ENCODE measurements around the gene CFAP20DC. TPM values are rescaled to one million over a fixed set of nuclear protein-coding genes. Genes with fewer than 3 reads are reported as not detected.

Gene CFAP20DC
- total RNA-seq, 1 experiment from 2014 or later, result 4.5 TPM

DNA sequence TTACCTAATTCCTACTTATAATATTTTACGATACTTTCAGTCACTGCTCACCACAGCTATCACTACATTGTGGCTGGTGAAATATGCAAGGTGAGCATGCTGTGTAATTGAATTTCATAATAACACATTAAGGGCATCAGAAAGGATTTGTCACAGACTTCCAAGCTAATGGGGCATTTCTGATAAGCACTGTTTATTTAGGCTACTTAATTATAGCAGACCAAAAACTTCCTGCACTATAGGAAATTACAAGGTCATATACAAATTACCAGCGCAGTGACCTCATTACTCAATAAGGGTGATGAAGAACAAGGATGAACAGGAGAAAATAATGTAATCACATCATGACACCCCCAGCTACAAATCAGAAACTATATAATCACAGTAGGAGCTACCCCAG is 294.7 kb downstream of the CFAP20DC start:
- Histone ChIP-seq H3K9ac (ENCODE audit: extremely low read depth, insufficient read length, low read length) (no peak overlapping the region), H2BK120ac (ENCODE audit: low read depth, low read length, poor library complexity, severe bottlenecking) (no peak overlapping the region), H4K20me1 (ENCODE audit: control insufficient read depth, insufficient read depth, insufficient read length) (no peaks in the 10 kb centered on the region), H3K56ac (ENCODE audit: insufficient read length, low read depth, low read length) (no peak overlapping the region), H3K27me3 (ENCODE audit: insufficient read depth, low read length) (no peaks in the 10 kb centered on the region), H3K9me3 (ENCODE audit: control insufficient read depth, low read depth, low read length) (no peaks in the 10 kb centered on the region), H3K79me1 (ENCODE audit: insufficient read depth, low read depth, low read length, poor library complexity, severe bottlenecking) (no peaks in the 10 kb centered on the region), H3K4ac (ENCODE audit: low read depth, low read length) (no peak overlapping the region), H4K91ac (ENCODE audit: insufficient read length, low read depth, low read length) (no peak overlapping the region), H2BK20ac (ENCODE audit: low read depth, low read length, poor library complexity, severe bottlenecking) (no peak overlapping the region), H3K23ac (ENCODE audit: insufficient read length, low read depth, low read length) (no peak overlapping the region), H3T11ph (ENCODE audit: low read length) (no peak overlapping the region), H3K18ac (ENCODE audit: insufficient read length, low read depth, low read length) (no peak overlapping the region), H3K79me2 (ENCODE audit: insufficient read depth, low read length) (no peaks in the 10 kb centered on the region), H4K8ac (replicated peaks; ENCODE audit: insufficient read length, low read depth, low read length) (no peak overlapping the region), H3K4me2 (ENCODE audit: insufficient read depth, insufficient read length, low read length) (no peak overlapping the region), H4K5ac (ENCODE audit: insufficient read length, low read depth, low read length) (no peak overlapping the region), H2BK15ac (ENCODE audit: low read depth, low read length) (no peak overlapping the region), H3K14ac (ENCODE audit: insufficient read depth, low read length) (no peak overlapping the region), H2AK5ac (ENCODE audit: insufficient read length, low read length) (no peak overlapping the region), H3K23me2 (ENCODE audit: insufficient read length, low read depth, low read length, poor library complexity, severe bottlenecking) (no peaks in the 10 kb centered on the region), H2BK12ac (ENCODE audit: insufficient read length, low read depth, low read length) (no peak overlapping the region), H2BK5ac (ENCODE audit: insufficient read length, low read length) (no peak overlapping the region), H3K4me1 (ENCODE audit: insufficient read depth, low read length) (no peaks in the 10 kb centered on the region), H2AFZ (ENCODE audit: low read length) (no peak overlapping the region), H3K27ac (ENCODE audit: insufficient read length, low read depth, low read length) (no peak overlapping the region)
- Mint-ChIP-seq H3K4me1 (no peaks in the 10 kb centered on the region), H3K4me3 (no peak overlapping the region), H3K27ac (no peak overlapping the region), H3K27me3 (ENCODE audit: low read depth) (no peaks in the 10 kb centered on the region), H3K9me3 (peaks cover 2 to 9% of the 10 kb centered on the region in 2 experiments; a peak in 1 of 5 replicates), H3K36me3 (ENCODE audit: insufficient read depth in 1 of 3, low read depth in 3 of 3) (no peaks in the 10 kb centered on the region; a peak in 1 of 7 replicates)
- WGBS (ENCODE audit: extremely low coverage, insufficient read length, low lambda C conversion rate), result 100% methylated on average over 1 of the region's 2 CpGs
- DNase-seq, result no peak
- no peak for TF ChIP-seq CTCF (conservative IDR thresholded peaks at IDR 0.05)
